Measurements from ENCODE around the gene PTPRA. TPM values are rescaled to one million over a fixed set of nuclear protein-coding genes. Genes with fewer than 3 reads are reported as not detected.
A peak's percentile ranks its signal among the peaks of the same experiment; 100 is the strongest.

The PTPRA gene
- total and polyA plus RNA-seq, 2 of the 13 experiments (the other 11 are each of a cell fraction or from before 2014, with no cell fraction given), result 47.2 to 127 TPM

DNA sequence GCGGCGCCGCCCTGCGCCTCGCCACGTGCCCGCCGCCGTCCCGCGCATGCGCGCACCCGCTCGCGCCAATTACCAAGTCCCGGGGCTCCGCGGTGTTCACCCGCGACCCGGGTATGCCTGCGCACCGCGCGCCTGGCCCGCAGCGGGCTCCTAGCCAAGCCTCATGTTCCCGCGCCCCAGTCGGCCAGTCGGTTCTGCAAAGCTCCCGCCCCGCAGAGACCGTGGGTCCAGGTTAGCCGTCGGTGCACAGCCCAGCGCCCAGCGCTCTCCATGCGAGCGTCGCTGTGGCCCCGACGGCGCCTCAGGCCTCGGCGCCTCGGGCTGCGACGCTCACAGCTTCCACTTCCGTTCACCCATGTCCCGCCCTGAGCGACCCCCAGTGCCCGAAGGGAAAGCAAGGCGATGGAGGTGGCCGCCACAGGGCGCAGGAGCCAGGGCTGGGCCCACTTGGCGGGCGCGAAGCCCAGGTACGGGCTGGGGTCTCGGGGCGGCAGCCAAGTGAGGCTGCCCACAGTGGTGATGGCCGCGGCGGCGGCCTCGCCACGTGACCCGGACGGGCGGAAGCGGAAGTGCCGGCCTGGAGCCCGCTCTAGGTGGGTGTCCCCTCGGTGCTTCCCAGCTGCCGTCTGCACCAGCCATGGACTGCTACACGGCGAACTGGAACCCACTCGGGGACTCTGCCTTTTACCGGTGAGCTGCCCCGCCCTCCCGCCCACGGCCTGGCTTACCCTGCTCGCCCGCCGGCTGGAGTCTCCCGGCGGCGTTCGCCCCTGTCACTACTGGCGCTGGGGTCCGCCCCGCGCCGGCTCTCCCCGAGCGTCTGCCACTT lies 32.9 kb upstream of the PTPRA start, which contains the start of the genes PCED1A and VPS16 (continued):
- TF ChIP-seq, protein P1, sequence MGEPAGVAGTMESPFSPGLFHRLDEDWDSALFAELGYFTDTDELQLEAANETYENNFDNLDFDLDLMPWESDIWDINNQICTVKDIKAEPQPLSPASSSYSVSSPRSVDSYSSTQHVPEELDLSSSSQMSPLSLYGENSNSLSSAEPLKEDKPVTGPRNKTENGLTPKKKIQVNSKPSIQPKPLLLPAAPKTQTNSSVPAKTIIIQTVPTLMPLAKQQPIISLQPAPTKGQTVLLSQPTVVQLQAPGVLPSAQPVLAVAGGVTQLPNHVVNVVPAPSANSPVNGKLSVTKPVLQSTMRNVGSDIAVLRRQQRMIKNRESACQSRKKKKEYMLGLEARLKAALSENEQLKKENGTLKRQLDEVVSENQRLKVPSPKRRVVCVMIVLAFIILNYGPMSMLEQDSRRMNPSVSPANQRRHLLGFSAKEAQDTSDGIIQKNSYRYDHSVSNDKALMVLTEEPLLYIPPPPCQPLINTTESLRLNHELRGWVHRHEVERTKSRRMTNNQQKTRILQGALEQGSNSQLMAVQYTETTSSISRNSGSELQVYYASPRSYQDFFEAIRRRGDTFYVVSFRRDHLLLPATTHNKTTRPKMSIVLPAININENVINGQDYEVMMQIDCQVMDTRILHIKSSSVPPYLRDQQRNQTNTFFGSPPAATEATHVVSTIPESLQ (CRISPR knock-in tag; conservative IDR thresholded peaks at IDR 0.05), result no peak
- TF ChIP-seq, protein P2, sequence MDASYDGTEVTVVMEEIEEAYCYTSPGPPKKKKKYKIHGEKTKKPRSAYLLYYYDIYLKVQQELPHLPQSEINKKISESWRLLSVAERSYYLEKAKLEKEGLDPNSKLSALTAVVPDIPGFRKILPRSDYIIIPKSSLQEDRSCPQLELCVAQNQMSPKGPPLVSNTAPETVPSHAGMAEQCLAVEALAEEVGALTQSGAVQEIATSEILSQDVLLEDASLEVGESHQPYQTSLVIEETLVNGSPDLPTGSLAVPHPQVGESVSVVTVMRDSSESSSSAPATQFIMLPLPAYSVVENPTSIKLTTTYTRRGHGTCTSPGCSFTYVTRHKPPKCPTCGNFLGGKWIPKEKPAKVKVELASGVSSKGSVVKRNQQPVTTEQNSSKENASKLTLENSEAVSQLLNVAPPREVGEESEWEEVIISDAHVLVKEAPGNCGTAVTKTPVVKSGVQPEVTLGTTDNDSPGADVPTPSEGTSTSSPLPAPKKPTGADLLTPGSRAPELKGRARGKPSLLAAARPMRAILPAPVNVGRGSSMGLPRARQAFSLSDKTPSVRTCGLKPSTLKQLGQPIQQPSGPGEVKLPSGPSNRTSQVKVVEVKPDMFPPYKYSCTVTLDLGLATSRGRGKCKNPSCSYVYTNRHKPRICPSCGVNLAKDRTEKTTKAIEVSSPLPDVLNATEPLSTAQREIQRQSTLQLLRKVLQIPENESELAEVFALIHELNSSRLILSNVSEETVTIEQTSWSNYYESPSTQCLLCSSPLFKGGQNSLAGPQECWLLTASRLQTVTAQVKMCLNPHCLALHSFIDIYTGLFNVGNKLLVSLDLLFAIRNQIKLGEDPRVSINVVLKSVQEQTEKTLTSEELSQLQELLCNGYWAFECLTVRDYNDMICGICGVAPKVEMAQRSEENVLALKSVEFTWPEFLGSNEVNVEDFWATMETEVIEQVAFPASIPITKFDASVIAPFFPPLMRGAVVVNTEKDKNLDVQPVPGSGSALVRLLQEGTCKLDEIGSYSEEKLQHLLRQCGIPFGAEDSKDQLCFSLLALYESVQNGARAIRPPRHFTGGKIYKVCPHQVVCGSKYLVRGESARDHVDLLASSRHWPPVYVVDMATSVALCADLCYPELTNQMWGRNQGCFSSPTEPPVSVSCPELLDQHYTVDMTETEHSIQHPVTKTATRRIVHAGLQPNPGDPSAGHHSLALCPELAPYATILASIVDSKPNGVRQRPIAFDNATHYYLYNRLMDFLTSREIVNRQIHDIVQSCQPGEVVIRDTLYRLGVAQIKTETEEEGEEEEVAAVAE (CRISPR knock-in tag; IDR thresholded peaks at IDR 0.05; ENCODE audit: borderline replicate concordance), result no peak; the same call in 1 of the 2 replicates
- TF ChIP-seq KLF15 (CRISPR knock-in tag; IDR thresholded peaks at IDR 0.05; ENCODE audit: borderline replicate concordance), result peak; percentile 95
- TF ChIP-seq, protein P3, sequence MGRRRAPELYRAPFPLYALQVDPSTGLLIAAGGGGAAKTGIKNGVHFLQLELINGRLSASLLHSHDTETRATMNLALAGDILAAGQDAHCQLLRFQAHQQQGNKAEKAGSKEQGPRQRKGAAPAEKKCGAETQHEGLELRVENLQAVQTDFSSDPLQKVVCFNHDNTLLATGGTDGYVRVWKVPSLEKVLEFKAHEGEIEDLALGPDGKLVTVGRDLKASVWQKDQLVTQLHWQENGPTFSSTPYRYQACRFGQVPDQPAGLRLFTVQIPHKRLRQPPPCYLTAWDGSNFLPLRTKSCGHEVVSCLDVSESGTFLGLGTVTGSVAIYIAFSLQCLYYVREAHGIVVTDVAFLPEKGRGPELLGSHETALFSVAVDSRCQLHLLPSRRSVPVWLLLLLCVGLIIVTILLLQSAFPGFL (CRISPR knock-in tag; IDR thresholded peaks at IDR 0.05), result 0 out of 2 replicates have a peak, but pooled peaks have one; percentile 49
- peak; percentile 97 for TF ChIP-seq ZBTB38 (CRISPR knock-in tag; IDR thresholded peaks at IDR 0.05)
- TF ChIP-seq, protein P4, sequence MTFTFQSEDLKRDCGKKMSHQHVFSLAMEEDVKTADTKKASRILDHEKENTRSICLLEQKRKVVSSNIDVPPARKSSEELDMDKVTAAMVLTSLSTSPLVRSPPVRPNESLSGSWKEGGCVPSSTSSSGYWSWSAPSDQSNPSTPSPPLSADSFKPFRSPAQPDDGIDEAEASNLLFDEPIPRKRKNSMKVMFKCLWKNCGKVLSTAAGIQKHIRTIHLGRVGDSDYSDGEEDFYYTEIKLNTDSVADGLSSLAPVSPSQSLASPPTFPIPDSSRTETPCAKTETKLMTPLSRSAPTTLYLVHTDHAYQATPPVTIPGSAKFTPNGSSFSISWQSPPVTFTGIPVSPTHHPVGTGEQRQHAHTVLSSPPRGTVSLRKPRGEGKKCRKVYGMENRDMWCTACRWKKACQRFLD (CRISPR knock-in tag; IDR thresholded peaks at IDR 0.05; ENCODE audit: borderline replicate concordance), result peak; percentile 91
- TF ChIP-seq ZEB1 (IDR thresholded peaks at IDR 0.05; ENCODE audit: insufficient replicate concordance, low read depth), result peak; percentile 19
- peak; percentile 99 for TF ChIP-seq TMF1 (CRISPR knock-in tag; IDR thresholded peaks at IDR 0.05; ENCODE audit: low read depth)
- TF ChIP-seq SRY (CRISPR knock-in tag; IDR thresholded peaks at IDR 0.05), result peak; percentile 99
- peak; percentile 91 for TF ChIP-seq RFXAP (CRISPR knock-in tag; IDR thresholded peaks at IDR 0.05; ENCODE audit: borderline replicate concordance)
- TF ChIP-seq, protein P5, sequence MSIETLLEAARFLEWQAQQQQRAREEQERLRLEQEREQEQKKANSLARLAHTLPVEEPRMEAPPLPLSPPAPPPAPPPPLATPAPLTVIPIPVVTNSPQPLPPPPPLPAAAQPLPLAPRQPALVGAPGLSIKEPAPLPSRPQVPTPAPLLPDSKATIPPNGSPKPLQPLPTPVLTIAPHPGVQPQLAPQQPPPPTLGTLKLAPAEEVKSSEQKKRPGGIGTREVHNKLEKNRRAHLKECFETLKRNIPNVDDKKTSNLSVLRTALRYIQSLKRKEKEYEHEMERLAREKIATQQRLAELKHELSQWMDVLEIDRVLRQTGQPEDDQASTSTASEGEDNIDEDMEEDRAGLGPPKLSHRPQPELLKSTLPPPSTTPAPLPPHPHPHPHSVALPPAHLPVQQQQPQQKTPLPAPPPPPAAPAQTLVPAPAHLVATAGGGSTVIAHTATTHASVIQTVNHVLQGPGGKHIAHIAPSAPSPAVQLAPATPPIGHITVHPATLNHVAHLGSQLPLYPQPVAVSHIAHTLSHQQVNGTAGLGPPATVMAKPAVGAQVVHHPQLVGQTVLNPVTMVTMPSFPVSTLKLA (IDR thresholded peaks at IDR 0.05), result peak; percentile 61
- TF ChIP-seq, protein P6, sequence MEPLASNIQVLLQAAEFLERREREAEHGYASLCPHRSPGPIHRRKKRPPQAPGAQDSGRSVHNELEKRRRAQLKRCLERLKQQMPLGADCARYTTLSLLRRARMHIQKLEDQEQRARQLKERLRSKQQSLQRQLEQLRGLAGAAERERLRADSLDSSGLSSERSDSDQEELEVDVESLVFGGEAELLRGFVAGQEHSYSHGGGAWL (CRISPR knock-in tag; IDR thresholded peaks at IDR 0.05), result peak; percentile 95
- TF ChIP-seq HDAC2 (CRISPR knock-in tag; IDR thresholded peaks at IDR 0.05), result peak; percentile 59
- peak; percentile 94 for TF ChIP-seq BRCA1 (CRISPR knock-in tag; IDR thresholded peaks at IDR 0.05)
- peak; percentile 94 for TF ChIP-seq TGIF2 (CRISPR knock-in tag; IDR thresholded peaks at IDR 0.05)
